CD4-positive, alpha-beta T cell (primary cell): ENCODE measurements around the gene ADM2. TPM values are rescaled to one million over a fixed set of nuclear protein-coding genes. Genes with fewer than 3 reads are reported as not detected.

Experiments used
- ATAC-seq: fragments of 200-7000 bp; cut with Tn5 transposase; one replicate; pipeline ENCODE4 v1.10.0; 2022; ENCODE audit warnings: mild to moderate bottlenecking; ENCODE audit not compliant: poor library complexity
- CTCF ChIA-PET: fragments of 350-600 bp; sonication (Branson Sonifier 250); formaldehyde crosslinking; loops from one replicate; lab custom pipeline; 2021; ENCODE audit warnings: antibody characterized with exemption, inconsistent platforms; lab: Charles Lee
- POLR2A ChIA-PET: fragments of 350-600 bp; sonication (Branson Sonifier 250); formaldehyde crosslinking; loops from one replicate; lab custom pipeline; 2021; ENCODE audit warnings: antibody characterized with exemption, inconsistent platforms; lab: Charles Lee
- DNase-seq, 14 experiments: peaks; one replicate each; pipeline ENCODE4 v3.0.0-alpha.2; 2013 to 2020; ENCODE audit warnings: mixed read lengths in 2 of 14
- H3K27ac ChIP-seq, 2 donors: one replicate each; pipeline versions ENCODE4 v1.5.1 to v1.7.0; 2013; ENCODE audit warnings: low read length in 2 of 2, low read depth in 1 of 2, mild to moderate bottlenecking in 1 of 2
- H3K27me3 ChIP-seq, 2 experiments: 1 replicate in 1 of 2; 2 replicates in 1 of 2; pipeline versions ENCODE4 v1.6.1 to v1.7.0; 2013; ENCODE audit warnings: low read length in 2 of 2, control low read depth in 1 of 2, mild to moderate bottlenecking in 1 of 2, moderate library complexity in 1 of 2; ENCODE audit not compliant: insufficient read depth in 2 of 2, control insufficient read depth in 1 of 2
- H3K36me3 ChIP-seq: one replicate; pipeline ENCODE4 v1.6.1; 2013; ENCODE audit warnings: low read length, control low read depth; ENCODE audit not compliant: insufficient read depth
- H3K4me1 ChIP-seq: one replicate; pipeline ENCODE4 v1.6.1; 2013; ENCODE audit warnings: low read length, control low read depth; ENCODE audit not compliant: insufficient read depth
- H3K4me3 ChIP-seq: one replicate; pipeline ENCODE4 v1.5.1; 2013; ENCODE audit warnings: mild to moderate bottlenecking, low read length, moderate library complexity
- H3K9me3 ChIP-seq, 2 experiments: 1 replicate in 1 of 2; 2 replicates in 1 of 2; pipeline versions ENCODE4 v1.6.1 to v1.7.0; 2013; ENCODE audit warnings: low read length in 2 of 2, mild to moderate bottlenecking in 2 of 2, control low read depth in 1 of 2, moderate library complexity in 1 of 2; ENCODE audit not compliant: control insufficient read depth in 1 of 2, insufficient read depth in 1 of 2
- H3K27ac Mint-ChIP-seq: one replicate; pipeline ENCODE4 v1.8.0; 2020; ENCODE audit warnings: mixed read lengths
- H3K27me3 Mint-ChIP-seq: one replicate; pipeline ENCODE4 v1.8.0; 2021; ENCODE audit warnings: mixed read lengths
- H3K36me3 Mint-ChIP-seq: one replicate; pipeline ENCODE4 v1.8.0; 2021; ENCODE audit warnings: low read depth, mixed read lengths
- H3K4me1 Mint-ChIP-seq: one replicate; pipeline ENCODE4 v1.8.0; 2021; ENCODE audit warnings: low read depth, mixed read lengths
- H3K4me3 Mint-ChIP-seq: one replicate; pipeline ENCODE4 v1.8.0; 2020; ENCODE audit warnings: mild to moderate bottlenecking, mixed read lengths
- H3K9me3 Mint-ChIP-seq: one replicate; pipeline ENCODE4 v1.8.0; 2020; ENCODE audit warnings: mixed read lengths
- intact Hi-C, 2 experiments: fragments of 100-400 bp; cut with DNase I in 1 of 2; cut with micrococcal nuclease in 1 of 2; formaldehyde crosslinking; loops; one replicate each; pipeline versions ENCODE4 v1.15.1 to v1.9.0; 2023 to 2025; cut with DNase I, micrococcal nuclease
- total RNA-seq, 174 experiments: library from RNA in 2 of 174; stranded (reverse) in 2 of 174; gene quantifications; one replicate each; pipeline ENCODE4 v1.2.3 and lab custom pipeline; 2021 to 2026
- TF ChIP-seq, protein P1 (sequence below): fragments of 200-600 bp; IDR thresholded peaks from one replicate; pipeline ENCODE4 v1.8.0; 2022; ENCODE audit warnings: antibody characterized with exemption, mild to moderate bottlenecking

Gene ADM2
- total RNA-seq, 2 experiments from 2014 or later = 1.1 to 1.6 TPM

DNA sequence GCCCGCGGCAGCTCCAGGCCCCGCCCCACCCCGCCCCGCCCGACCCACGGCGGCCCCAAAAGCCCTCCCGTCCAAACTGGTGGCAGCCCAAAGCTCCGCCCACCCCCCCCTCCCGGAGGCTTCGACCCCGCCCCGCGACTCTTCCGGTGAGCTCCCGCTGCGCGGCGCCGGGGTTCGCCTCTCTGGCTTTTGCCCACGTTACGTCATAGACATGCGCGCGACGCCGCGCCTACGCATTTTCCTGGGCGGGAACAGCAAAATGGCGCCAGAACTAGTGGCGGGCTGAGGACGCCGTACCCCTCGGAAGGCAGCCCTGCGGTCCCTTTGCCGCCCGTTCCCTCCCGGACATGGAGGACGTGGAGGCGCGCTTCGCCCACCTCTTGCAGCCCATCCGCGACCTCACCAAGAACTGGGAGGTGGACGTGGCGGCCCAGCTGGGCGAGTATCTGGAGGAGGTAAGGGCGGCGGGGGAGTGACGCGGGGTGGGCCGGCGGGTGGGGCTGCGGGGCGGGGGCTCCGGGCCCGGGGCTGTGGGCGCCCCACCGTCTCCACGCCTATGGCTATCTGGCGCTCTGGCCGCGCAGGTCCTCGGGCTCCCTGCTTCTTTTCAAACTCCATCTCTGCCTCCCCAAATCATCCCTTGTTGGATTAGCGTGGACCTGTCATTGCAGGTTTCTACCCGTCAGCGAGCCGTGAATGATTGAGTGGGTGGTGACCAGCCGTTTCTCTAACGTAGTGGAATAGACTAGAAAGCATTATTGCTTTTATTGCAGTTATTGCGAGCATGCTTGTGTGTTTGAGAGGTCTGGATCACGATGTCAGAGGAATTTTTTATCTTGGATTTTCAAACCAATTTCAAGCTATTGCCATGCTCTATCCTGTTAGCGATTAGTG lies 26.9 kb downstream of the ADM2 start, which contains the start of gene NCAPH2:
TSS of gene NCAPH2 (plus strand) at position 234 of the 894 bp plus-strand sequence. CDS start at position 348, 114 bp downstream.
- peaks cover 34% of the 10 kb centered on the region for H3K36me3 ChIP-seq
- H3K27ac ChIP-seq = peak within 1 kb of the TSS; percentile 89 to 92
- H3K9me3 ChIP-seq = no peaks in the 10 kb centered on the region
- Mint-ChIP-seq H3K4me1 (peaks cover 21% of the 10 kb centered on the region), H3K27me3 (no peaks in the 10 kb centered on the region), H3K27ac (peak within 1 kb of the TSS; percentile 95), H3K36me3 (peaks cover 20% of the 10 kb centered on the region), H3K4me3 (peak within 1 kb of the TSS; percentile 94), H3K9me3 (no peaks in the 10 kb centered on the region)
- intact Hi-C loops = loop anchor here (1.0 to 10.0 kb wide), 10 partner anchors 17 to 263 kb away; partner anchors contain the start of genes SCO2 (in 2 of the 2), CHKB (in 1 of the 2), PPP6R2 (in 1 of the 2) and TUBGCP6 (in 1 of the 2)
- ChIA-PET POLR2A (interaction anchor here (0.6 to 4.9 kb wide), 35 partner anchors 9 to 318 kb away, joined by 3 to 250 read pairs (median 5); partner anchors contain the start of genes ADM2, ARSA, CHKB and HDAC10), CTCF (interaction anchor here (0.9 to 3.6 kb wide), 7 partner anchors 10 to 112 kb away, joined by 3 to 42 read pairs (median 6); partner anchors contain the start of genes SCO2 and SYCE3)
- no peaks in the 10 kb centered on the region for H3K27me3 ChIP-seq
- TF ChIP-seq, protein P1, sequence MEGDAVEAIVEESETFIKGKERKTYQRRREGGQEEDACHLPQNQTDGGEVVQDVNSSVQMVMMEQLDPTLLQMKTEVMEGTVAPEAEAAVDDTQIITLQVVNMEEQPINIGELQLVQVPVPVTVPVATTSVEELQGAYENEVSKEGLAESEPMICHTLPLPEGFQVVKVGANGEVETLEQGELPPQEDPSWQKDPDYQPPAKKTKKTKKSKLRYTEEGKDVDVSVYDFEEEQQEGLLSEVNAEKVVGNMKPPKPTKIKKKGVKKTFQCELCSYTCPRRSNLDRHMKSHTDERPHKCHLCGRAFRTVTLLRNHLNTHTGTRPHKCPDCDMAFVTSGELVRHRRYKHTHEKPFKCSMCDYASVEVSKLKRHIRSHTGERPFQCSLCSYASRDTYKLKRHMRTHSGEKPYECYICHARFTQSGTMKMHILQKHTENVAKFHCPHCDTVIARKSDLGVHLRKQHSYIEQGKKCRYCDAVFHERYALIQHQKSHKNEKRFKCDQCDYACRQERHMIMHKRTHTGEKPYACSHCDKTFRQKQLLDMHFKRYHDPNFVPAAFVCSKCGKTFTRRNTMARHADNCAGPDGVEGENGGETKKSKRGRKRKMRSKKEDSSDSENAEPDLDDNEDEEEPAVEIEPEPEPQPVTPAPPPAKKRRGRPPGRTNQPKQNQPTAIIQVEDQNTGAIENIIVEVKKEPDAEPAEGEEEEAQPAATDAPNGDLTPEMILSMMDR = no peak
- DNase-seq (peak in 10 of 14 experiments; percentile 94 to 99 (median 97)), ATAC-seq (peak; percentile 75)
- H3K4me1 ChIP-seq = peaks cover 38% of the 10 kb centered on the region
- H3K4me3 ChIP-seq = peak within 1 kb of the TSS; percentile 92

DNA sequence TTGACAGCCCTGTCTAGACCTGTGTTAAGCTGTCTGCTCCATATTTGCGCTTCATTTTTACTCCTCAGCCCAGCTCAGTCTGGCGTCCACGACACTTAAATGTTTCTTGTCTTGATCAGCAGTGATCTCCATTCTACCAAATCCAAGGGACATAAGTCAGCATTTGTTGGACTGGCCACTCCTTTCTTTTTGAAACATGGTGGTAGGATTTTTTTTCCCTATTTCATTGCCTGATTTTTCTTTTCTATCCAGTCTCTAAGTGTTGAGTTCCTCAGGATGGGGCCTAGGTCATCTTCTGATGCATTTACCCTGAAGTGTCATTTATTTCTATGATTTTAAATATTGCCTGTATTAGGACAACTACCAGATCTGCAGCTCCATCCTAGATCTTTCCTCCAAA lies 27.6 kb downstream of the ADM2 start:
- Mint-ChIP-seq H3K4me3 (peak overlapping the region; percentile 88), H3K36me3 (peaks cover 20% of the 10 kb centered on the region), H3K27me3 (no peaks in the 10 kb centered on the region), H3K9me3 (no peaks in the 10 kb centered on the region), H3K4me1 (peaks cover 21% of the 10 kb centered on the region), H3K27ac (peak overlapping the region; percentile 95)
- POLR2A ChIA-PET = interaction anchor here (0.7 to 4.9 kb wide), 16 partner anchors 8 to 263 kb away, joined by 3 to 250 read pairs (median 10); partner anchors contain the start of genes ARSA, CHKB, KLHDC7B and SCO2
- ATAC-seq (no peak), DNase-seq (peak in 1 of 14 experiments; percentile 40)
- no peaks in the 10 kb centered on the region for H3K27me3 ChIP-seq
- CTCF ChIA-PET = interaction anchor here (2.0 to 3.6 kb wide), 5 partner anchors 11 to 112 kb away, joined by 5 to 42 read pairs (median 11); partner anchors contain the start of genes SCO2 and SYCE3
- peak overlapping the region; percentile 73 for H3K4me3 ChIP-seq
- peaks cover 38% of the 10 kb centered on the region for H3K4me1 ChIP-seq
- TF ChIP-seq, protein P1 = no peak
- intact Hi-C loops = loop anchor here (1.0 to 10.0 kb wide), 8 partner anchors 16 to 264 kb away; partner anchors contain the start of genes SCO2 (in 2 of the 2), CHKB (in 1 of the 2), PPP6R2 (in 1 of the 2) and TUBGCP6 (in 1 of the 2)
- H3K27ac ChIP-seq = peak overlapping the region; percentile 83 to 85
- H3K36me3 ChIP-seq = peaks cover 28% of the 10 kb centered on the region
- no peaks in the 10 kb centered on the region for H3K9me3 ChIP-seq

DNA sequence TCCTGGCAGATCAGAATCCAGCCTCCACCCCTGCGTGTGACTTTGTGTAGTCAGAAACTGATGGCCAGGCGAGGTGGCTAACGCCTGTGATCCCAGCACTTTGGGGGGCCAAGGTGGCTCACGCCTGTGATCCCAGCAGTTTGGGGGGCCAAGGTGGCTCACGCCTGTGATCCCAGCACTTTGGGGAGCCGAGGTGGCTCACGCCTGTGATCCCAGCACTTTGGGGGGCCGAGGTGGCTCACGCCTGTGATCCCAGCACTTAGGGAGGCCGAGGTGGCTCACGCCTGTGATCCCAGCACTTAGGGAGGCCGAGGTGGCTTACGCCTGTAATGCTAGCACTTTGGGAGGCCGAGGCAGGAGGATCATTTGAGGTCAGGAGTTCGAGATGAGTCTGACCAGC lies 31.8 kb downstream of the ADM2 start:
- TF ChIP-seq, protein P1 = no peak
- H3K36me3 ChIP-seq = peaks cover 34% of the 10 kb centered on the region
- H3K27me3 Mint-ChIP-seq = no peaks in the 10 kb centered on the region
- H3K4me3 ChIP-seq = no peak overlapping the region
- H3K36me3 Mint-ChIP-seq = peaks cover 42% of the 10 kb centered on the region
- CTCF ChIA-PET = no interaction called here
- H3K27me3 ChIP-seq = no peaks in the 10 kb centered on the region
- intact Hi-C loops = no loop called here
- ATAC-seq (no peak), DNase-seq (no peak)
- no peak overlapping the region for H3K27ac Mint-ChIP-seq
- POLR2A ChIA-PET = interaction anchor here (1.2 to 2.1 kb wide), 3 partner anchors 12 to 108 kb away, joined by 3 to 7 read pairs (median 5); partner anchors contain the start of gene SCO2
- peaks cover 11% of the 10 kb centered on the region for H3K4me1 ChIP-seq
- H3K4me1 Mint-ChIP-seq = peaks cover 21% of the 10 kb centered on the region
- H3K9me3 ChIP-seq = no peaks in the 10 kb centered on the region
- H3K9me3 Mint-ChIP-seq = no peaks in the 10 kb centered on the region
- no peak overlapping the region for H3K27ac ChIP-seq
- H3K4me3 Mint-ChIP-seq = no peak overlapping the region
